ENCODE data around the gene NDFIP1. TPM values are rescaled to one million over a fixed set of nuclear protein-coding genes. Genes with fewer than 3 reads are reported as not detected.
A peak's percentile ranks its signal among the peaks of the same experiment; 100 is the strongest.
"Not testable (repeated sequence)": the region's sequence is repeated elsewhere in the genome, so short reads cannot be mapped to it uniquely, and the experiment has no call there.

NDFIP1 gene
- total RNA-seq, 2 experiments from 2014 or later = 185 to 192 TPM

DNA sequence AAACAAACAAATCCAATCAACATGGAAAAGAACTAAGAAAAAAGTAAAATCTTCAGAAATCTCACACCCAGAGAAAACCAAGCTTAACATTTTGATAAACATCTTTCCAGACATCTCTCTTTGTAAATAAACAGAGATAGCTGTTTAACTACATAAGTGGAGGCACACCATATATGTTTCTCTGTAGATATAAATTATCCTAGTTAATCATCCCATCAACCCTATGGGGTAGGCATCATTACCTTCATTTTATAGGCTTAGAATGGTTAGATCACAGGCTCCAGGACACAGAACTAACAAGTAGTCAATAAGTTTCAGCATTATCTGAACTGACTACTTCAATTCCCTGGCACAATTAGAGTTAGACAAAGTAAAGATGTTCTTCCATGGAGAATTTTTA, 22.4 kb upstream of the NDFIP1 start:
- peaks cover 20% of the 10 kb centered on the region for H3K4me1 ChIP-seq (ENCODE audit: insufficient read depth, low read length)
- H3K27me3 ChIP-seq (ENCODE audit: control insufficient read depth in 1 of 2, insufficient read depth in 2 of 2, low read length in 2 of 2) = no peaks in the 10 kb centered on the region
- ATAC-seq (ENCODE audit: poor library complexity) (no peak), DNase-seq (no peak)
- H3K27ac ChIP-seq (ENCODE audit: low read depth in 1 of 2, low read length in 2 of 2) = no peak overlapping the region
- intact Hi-C loops (cut with DNase I, micrococcal nuclease) = no loop called here
- Mint-ChIP-seq H3K9me3 (no peaks in the 10 kb centered on the region), H3K36me3 (ENCODE audit: low read depth) (no peaks in the 10 kb centered on the region), H3K27me3 (no peaks in the 10 kb centered on the region), H3K27ac (no peak overlapping the region), H3K4me1 (ENCODE audit: low read depth) (peaks cover 48% of the 10 kb centered on the region), H3K4me3 (no peak overlapping the region)
- POLR2A ChIA-PET = interaction anchor here (2.0 kb wide), 1 partner anchor 10 kb away, joined by 8 read pairs; no protein-coding TSS in a partner anchor
- H3K36me3 ChIP-seq (ENCODE audit: insufficient read depth, low read length) = no peaks in the 10 kb centered on the region
- no peak overlapping the region for H3K4me3 ChIP-seq (ENCODE audit: low read length)
- no peaks in the 10 kb centered on the region for H3K9me3 ChIP-seq (ENCODE audit: control insufficient read depth in 1 of 2, insufficient read depth in 1 of 2, low read length in 2 of 2)
- CTCF ChIA-PET = interaction anchor here (0.6 to 1.2 kb wide), 3 partner anchors 24 to 126 kb away, joined by 3 to 4 read pairs (median 3); no protein-coding TSS in a partner anchor
- TF ChIP-seq CTCF (IDR thresholded peaks at IDR 0.05) = no peak

DNA sequence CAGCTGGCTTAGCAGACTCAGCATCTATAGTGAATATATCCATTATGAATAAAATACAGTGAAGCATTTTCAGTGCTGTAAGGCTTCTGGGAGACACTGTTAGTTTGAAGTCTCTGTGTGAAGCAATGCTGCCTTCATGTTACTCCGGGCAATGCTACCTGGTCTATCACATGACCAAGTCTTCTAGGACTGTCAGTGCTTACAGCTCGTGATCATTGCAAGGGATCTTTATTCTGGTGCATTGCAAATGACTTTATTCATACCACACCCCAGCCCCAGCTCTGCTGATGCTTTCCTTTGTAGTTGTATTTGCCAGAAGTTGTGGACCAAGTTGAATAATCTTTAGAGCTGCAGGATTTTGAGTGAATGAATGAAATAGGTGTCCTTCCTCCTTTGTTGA, 21.9 kb upstream of the NDFIP1 start:
- intact Hi-C loops (cut with DNase I, micrococcal nuclease) = no loop called here
- Mint-ChIP-seq H3K27ac (no peak overlapping the region), H3K9me3 (no peaks in the 10 kb centered on the region), H3K4me3 (no peak overlapping the region), H3K4me1 (ENCODE audit: low read depth) (peaks cover 48% of the 10 kb centered on the region), H3K27me3 (no peaks in the 10 kb centered on the region), H3K36me3 (ENCODE audit: low read depth) (no peaks in the 10 kb centered on the region)
- ATAC-seq (ENCODE audit: poor library complexity) (no peak), DNase-seq (no peak)
- Histone ChIP-seq H3K36me3 (ENCODE audit: insufficient read depth, low read length) (no peaks in the 10 kb centered on the region), H3K9me3 (ENCODE audit: control insufficient read depth in 1 of 2, insufficient read depth in 1 of 2, low read length in 2 of 2) (no peaks in the 10 kb centered on the region), H3K4me3 (ENCODE audit: low read length) (no peak overlapping the region), H3K27me3 (ENCODE audit: control insufficient read depth in 1 of 2, insufficient read depth in 2 of 2, low read length in 2 of 2) (no peaks in the 10 kb centered on the region), H3K4me1 (ENCODE audit: insufficient read depth, low read length) (peaks cover 24% of the 10 kb centered on the region), H3K27ac (ENCODE audit: low read depth in 1 of 2, low read length in 2 of 2) (no peak overlapping the region)
- CTCF ChIA-PET = interaction anchor here (1.2 kb wide), 2 partner anchors 23 to 126 kb away, joined by 3 to 4 read pairs; no protein-coding TSS in a partner anchor
- TF ChIP-seq CTCF (IDR thresholded peaks at IDR 0.05) = no peak
- POLR2A ChIA-PET = interaction anchor here (2.0 kb wide), 1 partner anchor 9 kb away, joined by 8 read pairs; no protein-coding TSS in a partner anchor

DNA sequence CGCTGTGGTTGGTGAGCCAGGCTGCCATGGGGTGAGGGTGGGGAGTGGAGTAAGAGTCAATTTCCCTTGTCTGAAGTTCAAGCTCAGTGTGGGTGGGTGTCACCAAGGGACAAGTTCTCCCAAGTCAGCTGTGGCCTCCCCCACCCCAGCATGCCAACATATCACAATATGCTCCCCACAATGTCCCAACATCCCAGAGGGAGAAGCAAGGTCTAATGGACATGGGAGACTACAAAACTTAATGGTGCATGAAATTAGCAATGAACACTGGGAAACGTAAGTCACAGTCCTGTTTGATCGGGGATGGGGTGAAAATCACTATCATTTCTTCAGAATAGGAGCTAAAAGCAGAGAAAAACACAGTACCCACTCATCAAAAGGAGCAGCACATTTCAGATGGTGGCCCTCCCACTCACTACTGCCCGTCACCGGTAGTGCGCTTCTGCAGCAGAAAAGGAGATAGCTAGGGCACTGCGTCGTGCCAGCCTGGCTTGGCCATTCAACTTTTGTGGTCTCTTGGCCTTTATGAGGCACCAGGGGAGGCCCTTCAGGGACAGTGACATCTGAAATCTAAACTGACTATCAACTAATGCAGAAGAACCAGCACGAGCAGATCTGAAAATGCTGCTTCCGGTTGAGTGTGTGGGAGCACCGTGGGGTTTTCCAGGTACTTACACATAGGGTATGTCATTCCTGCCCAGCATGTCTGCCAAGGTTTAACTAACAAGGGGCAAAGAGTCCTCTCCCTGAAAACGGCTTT, 20.5 kb upstream of the NDFIP1 start:
- ATAC-seq (ENCODE audit: poor library complexity) = peak; percentile 80
- peak in 5 of 14 experiments; percentile 22 to 79 (median 56) for DNase-seq
- no peak overlapping the region for H3K27ac ChIP-seq (ENCODE audit: low read depth in 1 of 2, low read length in 2 of 2)

DNA sequence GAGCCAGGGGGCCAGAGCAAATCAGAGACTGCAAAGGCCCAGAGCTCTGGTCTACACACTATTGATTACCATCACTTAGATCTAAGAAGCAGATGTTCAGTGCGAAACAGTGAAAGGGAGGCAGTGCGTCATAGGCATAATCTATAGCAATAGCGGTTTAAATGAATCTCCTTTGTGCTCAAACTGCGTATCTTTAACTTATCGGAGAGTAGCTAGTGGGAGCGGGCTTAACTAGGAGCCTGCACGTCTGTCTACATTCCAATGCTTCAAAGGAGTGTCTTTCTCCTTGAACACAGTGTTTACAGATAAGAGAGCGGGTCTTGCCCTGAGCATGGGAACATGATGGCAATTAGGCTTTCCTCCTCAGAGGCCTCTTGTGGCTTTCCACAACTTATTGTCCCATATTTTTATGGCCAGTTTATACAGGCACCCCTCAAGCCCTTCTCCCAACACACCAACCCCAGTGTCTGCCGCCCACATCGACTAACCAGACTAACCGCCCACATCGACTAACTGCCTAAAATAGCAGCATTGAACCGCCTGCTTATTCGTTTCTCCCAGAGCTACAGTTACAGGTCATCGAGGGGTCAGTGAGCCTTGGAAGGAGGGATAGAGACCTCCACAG, 19.6 kb upstream of the NDFIP1 start:
- POLR2A ChIA-PET = interaction anchor here (2.0 kb wide), 1 partner anchor 20 kb away, joined by 15 read pairs; the partner anchor contains the start of gene NDFIP1
- CTCF ChIA-PET = interaction anchor here (1.3 kb wide), 1 partner anchor 21 kb away, joined by 3 read pairs; no protein-coding TSS in a partner anchor
- peak overlapping the region; percentile 69 for H3K4me3 Mint-ChIP-seq
- ATAC-seq (ENCODE audit: poor library complexity) (peak; percentile 37), DNase-seq (peak in 2 of 14 experiments; percentile 33 to 57)
- H3K4me3 ChIP-seq (ENCODE audit: low read length); H3K27ac ChIP-seq (ENCODE audit: low read depth in 1 of 2, low read length in 2 of 2); H3K27me3 Mint-ChIP-seq; H3K9me3 Mint-ChIP-seq; H3K27me3 ChIP-seq (ENCODE audit: control insufficient read depth in 1 of 2, insufficient read depth in 2 of 2, low read length in 2 of 2); H3K36me3 ChIP-seq (ENCODE audit: insufficient read depth, low read length); intact Hi-C loops (cut with DNase I, micrococcal nuclease); H3K9me3 ChIP-seq (ENCODE audit: control insufficient read depth in 1 of 2, insufficient read depth in 1 of 2, low read length in 2 of 2); H3K36me3 Mint-ChIP-seq (ENCODE audit: low read depth): not testable (repeated sequence)
- peaks cover 39% of the 10 kb centered on the region for H3K4me1 ChIP-seq (ENCODE audit: insufficient read depth, low read length)
- peak overlapping the region; percentile 86 for H3K27ac Mint-ChIP-seq
- peaks cover 44% of the 10 kb centered on the region for H3K4me1 Mint-ChIP-seq (ENCODE audit: low read depth)

More for the DNA sequence above, 20.5 kb upstream of the NDFIP1 start:
- intact Hi-C loops (cut with DNase I, micrococcal nuclease) = no loop called here
- no peaks in the 10 kb centered on the region for H3K36me3 Mint-ChIP-seq (ENCODE audit: low read depth)
- H3K4me3 Mint-ChIP-seq = peak overlapping the region; percentile 69
- Histone ChIP-seq H3K9me3 (ENCODE audit: control insufficient read depth in 1 of 2, insufficient read depth in 1 of 2, low read length in 2 of 2) (no peaks in the 10 kb centered on the region), H3K4me1 (ENCODE audit: insufficient read depth, low read length) (peaks cover 30% of the 10 kb centered on the region), H3K27me3 (ENCODE audit: control insufficient read depth in 1 of 2, insufficient read depth in 2 of 2, low read length in 2 of 2) (no peaks in the 10 kb centered on the region), H3K4me3 (ENCODE audit: low read length) (peak overlapping the region; percentile 33), H3K36me3 (ENCODE audit: insufficient read depth, low read length) (no peaks in the 10 kb centered on the region)
- peak overlapping the region; percentile 86 for H3K27ac Mint-ChIP-seq
- ChIA-PET CTCF (interaction anchor here (1.3 to 1.4 kb wide), 2 partner anchors 22 to 76 kb away, joined by 3 to 4 read pairs; partner anchors contain the start of gene GNPDA1), POLR2A (interaction anchor here (0.7 to 2.0 kb wide), 2 partner anchors 8 to 21 kb away, joined by 3 to 15 read pairs; partner anchors contain the start of gene NDFIP1)
- TF ChIP-seq CTCF (IDR thresholded peaks at IDR 0.05) = no peak
- no peaks in the 10 kb centered on the region for H3K9me3 Mint-ChIP-seq
- no peaks in the 10 kb centered on the region for H3K27me3 Mint-ChIP-seq
- H3K4me1 Mint-ChIP-seq (ENCODE audit: low read depth) = peaks cover 42% of the 10 kb centered on the region
